ENCODE results near the gene PHACTR1.

DNA sequence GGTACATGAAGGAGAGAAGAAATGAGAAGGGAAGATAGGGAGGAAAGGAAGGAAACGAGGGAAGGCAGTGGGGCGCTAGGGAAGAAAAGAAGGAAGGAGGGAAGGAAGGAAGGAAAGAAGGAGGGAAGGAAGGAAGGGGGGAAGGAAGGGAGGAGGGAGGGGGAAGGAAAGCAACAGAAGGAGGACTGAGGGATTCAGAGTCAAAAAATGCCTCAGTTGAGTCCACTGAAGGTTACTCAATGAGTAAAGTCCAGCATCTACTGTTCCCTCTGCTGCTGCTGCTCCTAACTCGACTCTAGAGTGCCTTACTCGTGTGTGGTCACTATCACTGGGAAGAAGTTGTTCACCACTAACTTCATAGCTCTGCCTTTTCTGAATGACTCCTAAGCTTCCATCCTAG lies 33.8 kb downstream of the PHACTR1 start:
- TF ChIP-seq POLR2A (IDR thresholded peaks at IDR 0.05), result no peak
- TF ChIP-seq, protein P1, sequence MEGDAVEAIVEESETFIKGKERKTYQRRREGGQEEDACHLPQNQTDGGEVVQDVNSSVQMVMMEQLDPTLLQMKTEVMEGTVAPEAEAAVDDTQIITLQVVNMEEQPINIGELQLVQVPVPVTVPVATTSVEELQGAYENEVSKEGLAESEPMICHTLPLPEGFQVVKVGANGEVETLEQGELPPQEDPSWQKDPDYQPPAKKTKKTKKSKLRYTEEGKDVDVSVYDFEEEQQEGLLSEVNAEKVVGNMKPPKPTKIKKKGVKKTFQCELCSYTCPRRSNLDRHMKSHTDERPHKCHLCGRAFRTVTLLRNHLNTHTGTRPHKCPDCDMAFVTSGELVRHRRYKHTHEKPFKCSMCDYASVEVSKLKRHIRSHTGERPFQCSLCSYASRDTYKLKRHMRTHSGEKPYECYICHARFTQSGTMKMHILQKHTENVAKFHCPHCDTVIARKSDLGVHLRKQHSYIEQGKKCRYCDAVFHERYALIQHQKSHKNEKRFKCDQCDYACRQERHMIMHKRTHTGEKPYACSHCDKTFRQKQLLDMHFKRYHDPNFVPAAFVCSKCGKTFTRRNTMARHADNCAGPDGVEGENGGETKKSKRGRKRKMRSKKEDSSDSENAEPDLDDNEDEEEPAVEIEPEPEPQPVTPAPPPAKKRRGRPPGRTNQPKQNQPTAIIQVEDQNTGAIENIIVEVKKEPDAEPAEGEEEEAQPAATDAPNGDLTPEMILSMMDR (IDR thresholded peaks at IDR 0.05), result no peak
